Endothelial cell of umbilical vein (primary cell): ENCODE data around the gene LURAP1L. TPM values are rescaled to one million over a fixed set of nuclear protein-coding genes. Genes with fewer than 3 reads are reported as not detected.

Source experiments
- BruUV-seq: library from RNA; stranded (reverse); fragments of 400-500 nt; replicated peaks from 2 replicates; lab custom pipeline; 2021; lab: Mats Ljungman, UMichigan
- CTCF ChIA-PET: fragments of 300-600, 350-600 bp; sonication (Branson Sonifier 250); formaldehyde crosslinking; loops from one replicate; lab custom pipeline; 2021; ENCODE audit warnings: antibody characterized with exemption, inconsistent platforms; lab: Charles Lee
- POLR2A ChIA-PET: fragments of 300-600, 350-600 bp; sonication (Branson Sonifier 250); formaldehyde crosslinking; loops from one replicate; lab custom pipeline; 2021; ENCODE audit warnings: antibody characterized with exemption, inconsistent platforms; lab: Charles Lee
- DNase-seq: peaks from one replicate; pipeline ENCODE4 v3.0.0-alpha.2; 2011; ENCODE audit warnings: low read depth, low spot score
- FAIRE-seq: peaks from 2 replicates; lab custom pipeline; 2011; peaks lifted over from hg19 to GRCh38; lab: Jason Lieb, UNC
- H2AFZ ChIP-seq: 2 replicates; pipeline ENCODE4 v1.6.0; 2012; ENCODE audit warnings: low read depth, low read length, control low read depth, inconsistent platforms
- H3K27ac ChIP-seq: 2 replicates; pipeline ENCODE4 v1.5.1; 2011; ENCODE audit warnings: low read depth, mild to moderate bottlenecking, control low read depth, low read length, moderate library complexity; ENCODE audit not compliant: insufficient read depth
- H3K27me3 ChIP-seq, 2 experiments: 2 replicates each; pipeline versions ENCODE4 v1.6.0 to v1.6.1; 2011; ENCODE audit warnings: low read length in 2 of 2, mixed read lengths in 1 of 2; ENCODE audit not compliant: control insufficient read depth in 2 of 2, insufficient read depth in 2 of 2
- H3K36me3 ChIP-seq, 2 experiments: 2 replicates in 1 of 2; 3 replicates in 1 of 2; pipeline ENCODE4 v1.5.1; 2011; ENCODE audit warnings: low read length in 2 of 2, mild to moderate bottlenecking in 1 of 2, moderate library complexity in 1 of 2; ENCODE audit not compliant: control insufficient read depth in 2 of 2, insufficient read depth in 2 of 2; ENCODE audit errors: extremely low read depth in 1 of 2
- H3K4me1 ChIP-seq: 3 replicates; pipeline ENCODE4 v1.5.1; 2011; ENCODE audit warnings: mild to moderate bottlenecking, low read length; ENCODE audit not compliant: control insufficient read depth, insufficient read depth; ENCODE audit errors: extremely low read depth
- H3K4me2 ChIP-seq: 2 replicates; pipeline ENCODE4 v1.6.1; 2011; ENCODE audit warnings: low read length, control low read depth, mixed read lengths; ENCODE audit not compliant: insufficient read depth
- H3K4me3 ChIP-seq, 3 experiments: fragments of 200-600 bp in 1 of 3; sonication (generic), shearing (Covaris generic) in 1 of 3; replicated peaks in 1 of 3; 2 replicates each; pipeline ENCODE4 v1.5.1; 2011 to 2016; ENCODE audit warnings: control low read depth in 3 of 3, low read length in 3 of 3, mild to moderate bottlenecking in 2 of 3, inconsistent platforms in 1 of 3, low read depth in 1 of 3, moderate library complexity in 1 of 3; ENCODE audit not compliant: insufficient read depth in 1 of 3
- H3K79me2 ChIP-seq: 2 replicates; pipeline ENCODE4 v1.6.0; 2012; ENCODE audit warnings: low read length, inconsistent platforms; ENCODE audit not compliant: control insufficient read depth, insufficient read depth
- H3K9ac ChIP-seq: replicated peaks from 2 replicates; pipeline ENCODE3; 2011; ENCODE audit warnings: low read length, control low read depth; ENCODE audit not compliant: insufficient read depth; ENCODE audit errors: extremely low read depth
- H3K9me1 ChIP-seq: replicated peaks from 3 replicates; pipeline ENCODE4 v1.6.0; 2011; ENCODE audit warnings: mild to moderate bottlenecking, low read length; ENCODE audit not compliant: control insufficient read depth, insufficient read depth; ENCODE audit errors: extremely low read depth
- H3K9me3 ChIP-seq: replicated peaks from 2 replicates; pipeline ENCODE4 v1.5.1; 2012; ENCODE audit warnings: low read length, inconsistent platforms; ENCODE audit not compliant: control insufficient read depth, insufficient read depth
- H4K20me1 ChIP-seq: replicated peaks from 2 replicates; pipeline ENCODE3; 2011; ENCODE audit warnings: mild to moderate bottlenecking, low read length; ENCODE audit not compliant: control insufficient read depth, insufficient read depth; ENCODE audit errors: extremely low read depth
- CTCF ChIP-seq, 2 donors: IDR thresholded peaks; 1 replicate in 1 of 2; 2 replicates in 1 of 2; pipeline ENCODE4 v1.5.1; 2011; ENCODE audit warnings: low read length in 2 of 2, mild to moderate bottlenecking in 2 of 2, moderate library complexity in 2 of 2, control low read depth in 1 of 2, inconsistent platforms in 1 of 2, low read depth in 1 of 2; ENCODE audit not compliant: insufficient read depth in 1 of 2; ENCODE audit errors: extremely low read depth in 1 of 2
- EZH2 ChIP-seq: IDR thresholded peaks from 2 replicates; pipeline ENCODE4 v1.6.1; 2012; ENCODE audit warnings: borderline replicate concordance, low read depth, mild to moderate bottlenecking, moderate library complexity, low read length, inconsistent platforms; ENCODE audit not compliant: severe bottlenecking
- FOS ChIP-seq: IDR thresholded peaks from 2 replicates; pipeline ENCODE4 v1.6.1; 2011; ENCODE audit warnings: mild to moderate bottlenecking, low read length, moderate library complexity, borderline replicate concordance; ENCODE audit not compliant: insufficient read depth
- GATA2 ChIP-seq: IDR thresholded peaks from 2 replicates; pipeline ENCODE4 v1.7.0; 2011; ENCODE audit warnings: low read depth, mild to moderate bottlenecking, moderate library complexity, mixed read lengths, low read length; ENCODE audit not compliant: insufficient read length, insufficient read depth
- JUN ChIP-seq: IDR thresholded peaks from 2 replicates; pipeline ENCODE4 v1.6.1; 2011; ENCODE audit warnings: borderline replicate concordance, low read depth; ENCODE audit not compliant: insufficient read length, insufficient read depth
- MAX ChIP-seq: IDR thresholded peaks from 2 replicates; pipeline ENCODE4 v1.6.1; 2011; ENCODE audit not compliant: insufficient read depth, insufficient read length
- POLR2A ChIP-seq: IDR thresholded peaks from 2 replicates; pipeline ENCODE4 v1.6.1; 2012; ENCODE audit warnings: low read depth, mild to moderate bottlenecking, control low read depth, low read length
- POLR2AphosphoS5 ChIP-seq: IDR thresholded peaks from 2 replicates; pipeline ENCODE4 v1.6.1; 2012; ENCODE audit warnings: low read depth, mild to moderate bottlenecking, control low read depth, low read length, moderate library complexity; ENCODE audit not compliant: insufficient read depth
- dilution Hi-C: fragments of 300-500 bp; cut with MboI; formaldehyde crosslinking; loops from one replicate; pipeline ENCODE4 v1.15.0; 2019; ENCODE audit warnings: low sequenced_read_pairs; ENCODE audit not compliant: extremely low pct_ligation_motif_present
- intact Hi-C: fragments of 100-400 bp; cut with micrococcal nuclease; formaldehyde crosslinking; loops from one replicate; pipeline ENCODE4 v1.10.0; 2022
- polyA plus RNA-seq, 4 experiments: library from polyadenylated mRNA; depleted of rRNA in 3 of 4; stranded (reverse) in 3 of 4; unstranded in 1 of 4; fragments of >200 nt; gene quantifications; 2 replicates each; pipeline versions ENCODE4 v1.2.1 to v1.2.3, GENCODE V29; 2011 to 2012; ENCODE audit warnings: missing spikeins in 1 of 4
- total RNA-seq: library from RNA; stranded (reverse); gene quantifications from 2 replicates; pipeline ENCODE4 v1.2.3, GENCODE V29; 2021

Gene LURAP1L
- total and polyA plus RNA-seq, 2 donors (not counting 3 experiments of a cell fraction or from before 2014, with no cell fraction given) = 1.5 to 3.3 TPM

DNA sequence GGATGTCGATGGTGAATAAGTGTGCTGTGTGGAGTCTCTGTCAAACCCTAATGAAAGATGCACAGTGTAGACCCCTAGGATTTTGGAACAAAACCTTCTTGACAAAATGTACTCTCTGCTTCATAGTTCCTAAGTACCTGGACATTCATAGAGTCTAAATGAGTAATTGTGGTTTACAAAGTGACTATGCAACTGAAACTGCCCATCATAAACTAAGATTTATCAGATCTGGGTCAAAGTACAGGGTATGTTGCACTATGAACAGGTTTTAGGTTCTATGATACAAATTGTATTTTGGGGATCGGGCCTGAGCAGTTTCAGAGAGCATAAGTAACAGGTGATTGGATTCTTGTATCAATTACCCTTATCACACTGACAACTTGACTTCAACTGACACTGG is 79.4 kb downstream of the LURAP1L start:
- Histone ChIP-seq H4K20me1 (no peaks in the 10 kb centered on the region), H3K79me2 (no peaks in the 10 kb centered on the region), H3K4me1 (no peaks in the 10 kb centered on the region), H3K9ac (no peak overlapping the region), H3K4me3 (no peak overlapping the region), H3K27ac (no peak overlapping the region), H3K9me3 (no peaks in the 10 kb centered on the region), H3K27me3 (no peaks in the 10 kb centered on the region), H3K9me1 (no peaks in the 10 kb centered on the region), H3K36me3 (no peaks in the 10 kb centered on the region), H3K4me2 (no peak overlapping the region), H2AFZ (no peak overlapping the region)
- intact Hi-C loops = no loop called here
- dilution Hi-C loops = no loop called here
- TF ChIP-seq POLR2AphosphoS5 (no peak), CTCF (IDR thresholded peaks at IDR 0.05; ENCODE audit: extremely low read depth in 1 of 2, insufficient read depth in 1 of 2, low read depth in 1 of 2, low read length in 2 of 2) (no peak), EZH2 (no peak), POLR2A (no peak), MAX (no peak), FOS (no peak), GATA2 (no peak), JUN (no peak)
- FAIRE-seq = no peak
- POLR2A ChIA-PET = no interaction called here
- BruUV-seq = no TSS peak
- CTCF ChIA-PET = no interaction called here
- no peak for DNase-seq
